GM18502 (cell line): ENCODE measurements around the gene PCDHGA12.
"Not testable (repeated sequence)": the region's sequence is repeated elsewhere in the genome, so short reads cannot be mapped to it uniquely, and the experiment has no call there.

ENCODE experiments used
- ATAC-seq: cut with Tn5 transposase; IDR thresholded peaks from one replicate; pipeline ENCODE4 v1.9.1; 2021; ENCODE audit warnings: mild to moderate bottlenecking; ENCODE audit not compliant: unreplicated experiment, poor library complexity

PCDHGA12 gene

DNA sequence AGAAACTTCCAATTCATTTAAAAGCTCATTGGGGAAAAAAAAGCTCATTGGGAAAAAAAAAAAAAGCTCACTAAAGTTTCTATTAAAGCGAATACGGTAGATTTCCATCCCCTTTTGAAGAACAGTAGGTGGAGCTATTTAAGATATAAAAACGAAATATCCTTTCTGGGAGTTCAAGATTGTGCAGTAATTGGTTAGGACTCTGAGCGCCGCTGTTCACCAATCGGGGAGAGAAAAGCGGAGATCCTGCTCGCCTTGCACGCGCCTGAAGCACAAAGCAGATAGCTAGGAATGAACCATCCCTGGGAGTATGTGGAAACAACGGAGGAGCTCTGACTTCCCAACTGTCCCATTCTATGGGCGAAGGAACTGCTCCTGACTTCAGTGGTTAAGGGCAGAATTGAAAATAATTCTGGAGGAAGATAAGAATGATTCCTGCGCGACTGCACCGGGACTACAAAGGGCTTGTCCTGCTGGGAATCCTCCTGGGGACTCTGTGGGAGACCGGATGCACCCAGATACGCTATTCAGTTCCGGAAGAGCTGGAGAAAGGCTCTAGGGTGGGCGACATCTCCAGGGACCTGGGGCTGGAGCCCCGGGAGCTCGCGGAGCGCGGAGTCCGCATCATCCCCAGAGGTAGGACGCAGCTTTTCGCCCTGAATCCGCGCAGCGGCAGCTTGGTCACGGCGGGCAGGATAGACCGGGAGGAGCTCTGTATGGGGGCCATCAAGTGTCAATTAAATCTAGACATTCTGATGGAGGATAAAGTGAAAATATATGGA lies at the start of gene PCDHGA12:
TSS of gene PCDHGA12 (plus strand) at position 176 of the 782 bp plus-strand sequence. CDS start at position 429, 253 bp downstream.
- ATAC-seq, result peak; percentile 91

DNA sequence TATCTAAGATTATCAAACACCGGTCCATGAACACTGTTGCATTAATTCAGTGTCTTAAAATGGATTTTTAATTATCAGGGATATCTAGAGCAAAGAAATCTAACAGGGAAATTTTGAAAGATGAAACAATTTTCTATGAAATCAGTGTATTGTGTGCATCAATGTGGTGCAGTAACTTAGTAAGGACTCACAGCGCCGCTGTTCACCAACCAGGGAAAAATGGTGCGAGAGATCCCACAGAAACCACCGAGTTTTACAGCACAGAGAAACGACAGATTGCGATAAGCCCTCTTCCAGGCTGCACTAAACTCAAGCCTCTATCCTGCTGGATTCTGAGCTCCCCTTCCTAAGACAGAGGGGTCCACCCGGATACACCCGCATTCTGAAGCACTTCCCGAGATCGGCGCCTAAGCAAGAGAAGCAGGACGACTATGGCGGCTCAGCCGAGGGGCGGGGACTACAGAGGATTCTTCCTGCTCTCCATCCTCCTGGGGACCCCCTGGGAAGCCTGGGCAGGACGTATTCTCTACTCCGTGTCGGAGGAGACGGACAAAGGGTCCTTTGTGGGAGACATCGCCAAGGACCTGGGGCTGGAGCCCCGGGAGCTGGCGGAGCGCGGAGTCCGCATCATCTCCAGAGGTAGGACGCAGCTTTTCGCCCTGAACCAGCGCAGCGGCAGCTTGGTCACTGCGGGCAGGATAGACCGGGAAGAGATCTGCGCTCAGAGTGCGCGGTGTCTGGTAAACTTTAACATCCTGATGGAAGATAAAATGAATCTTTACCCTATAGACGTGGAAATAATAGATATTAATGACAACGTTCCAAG lies 47.6 kb upstream of the PCDHGA12 start, which contains the start of gene PCDHGA7:
TSS of gene PCDHGA7 (plus strand) at position 274 of the 826 bp plus-strand sequence. CDS start at position 432, 158 bp downstream.
- ATAC-seq, result no peak

DNA sequence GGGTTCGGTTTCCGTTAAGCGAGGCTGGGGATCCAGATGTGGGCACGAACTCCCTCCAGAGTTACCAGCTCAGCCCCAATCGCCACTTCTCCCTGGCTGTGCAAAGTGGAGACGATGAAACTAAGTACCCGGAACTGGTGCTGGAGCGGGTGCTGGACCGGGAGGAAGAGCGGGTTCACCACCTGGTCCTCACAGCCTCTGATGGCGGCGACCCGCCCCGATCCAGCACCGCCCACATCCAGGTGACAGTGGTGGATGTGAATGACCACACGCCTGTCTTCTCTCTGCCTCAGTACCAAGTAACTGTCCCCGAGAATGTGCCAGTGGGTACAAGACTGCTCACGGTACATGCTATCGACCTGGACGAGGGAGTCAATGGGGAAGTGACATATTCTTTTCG lies 47.0 kb upstream of the PCDHGA12 start:
- no peak for ATAC-seq

DNA sequence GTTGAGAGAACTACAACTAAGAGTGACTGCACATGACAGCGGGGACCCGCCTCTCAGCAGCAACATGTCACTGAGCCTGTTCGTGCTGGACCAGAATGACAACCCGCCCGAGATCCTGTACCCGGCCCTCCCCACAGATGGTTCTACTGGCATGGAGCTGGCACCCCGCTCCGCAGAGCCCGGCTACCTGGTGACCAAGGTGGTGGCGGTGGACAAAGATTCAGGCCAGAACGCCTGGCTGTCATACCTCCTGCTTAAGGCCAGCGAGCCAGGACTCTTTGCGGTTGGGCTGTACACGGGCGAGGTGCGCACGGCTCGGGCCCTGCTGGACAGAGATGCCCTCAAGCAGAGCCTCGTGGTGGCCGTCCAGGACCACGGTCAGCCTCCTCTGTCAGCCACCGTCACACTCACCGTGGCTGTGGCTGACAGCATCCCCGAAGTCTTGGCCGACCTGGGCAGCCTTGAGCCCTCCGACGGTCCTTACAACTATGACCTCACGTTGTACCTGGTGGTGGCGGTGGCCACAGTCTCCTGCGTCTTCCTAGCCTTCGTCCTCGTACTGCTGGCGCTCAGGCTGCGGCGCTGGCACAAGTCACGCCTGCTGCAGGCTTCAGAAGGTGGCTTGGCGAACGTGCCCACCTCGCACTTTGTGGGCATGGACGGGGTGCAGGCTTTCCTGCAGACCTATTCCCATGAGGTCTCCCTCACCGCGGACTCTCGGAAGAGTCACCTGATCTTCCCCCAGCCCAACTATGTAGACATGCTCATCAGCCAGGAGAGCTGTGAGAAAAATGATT lies 45.6 kb upstream of the PCDHGA12 start:
- no peak for ATAC-seq

- peak; percentile 97 for ATAC-seq
Measured at GRCh38 chr5:141387557-141388311, 42.6 kb upstream of the PCDHGA12 start, which contains the start of gene PCDHGB4. TSS of gene PCDHGB4 (plus strand) at chr5:141387698. CDS start at chr5:141387885, 187 bp downstream.

GRCh38 chr5:141388661-141389060 lies 41.6 kb upstream of the PCDHGA12 start:
- no peak for ATAC-seq

- no peak for ATAC-seq
Measured at GRCh38 chr5:141389153-141390042, 40.9 kb upstream of the PCDHGA12 start.

GRCh38 chr5:141392429-141393198 lies 37.7 kb upstream of the PCDHGA12 start, which contains the start of gene PCDHGA8:
TSS of gene PCDHGA8 (plus strand) at chr5:141392633. CDS start at chr5:141392814, 181 bp downstream.
- ATAC-seq, result no peak

DNA sequence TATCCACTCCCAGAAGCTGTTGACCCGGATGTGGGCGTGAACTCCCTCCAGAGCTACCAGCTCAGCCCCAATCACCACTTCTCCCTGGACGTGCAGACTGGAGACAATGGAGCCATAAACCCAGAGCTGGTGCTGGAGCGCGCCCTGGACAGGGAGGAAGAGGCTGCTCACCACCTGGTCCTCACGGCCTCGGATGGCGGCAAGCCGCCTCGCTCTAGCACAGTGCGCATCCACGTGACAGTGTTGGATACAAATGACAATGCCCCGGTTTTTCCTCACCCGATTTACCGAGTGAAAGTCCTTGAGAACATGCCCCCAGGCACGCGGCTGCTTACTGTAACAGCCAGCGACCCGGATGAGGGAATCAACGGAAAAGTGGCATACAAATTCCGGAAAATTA lies 37.0 kb upstream of the PCDHGA12 start:
- ATAC-seq, result no peak

GRCh38 chr5:141394401-141395187 lies 35.7 kb upstream of the PCDHGA12 start:
- not testable (repeated sequence) for ATAC-seq

GRCh38 chr5:141397756-141398551 lies 32.4 kb upstream of the PCDHGA12 start, which contains the start of gene PCDHGB5:
TSS of gene PCDHGB5 (plus strand) at chr5:141397947. CDS start at chr5:141398128, 181 bp downstream.
- peak; percentile 99 for ATAC-seq

- ATAC-seq, result no peak
Measured at GRCh38 chr5:141398608-141399007, 31.7 kb upstream of the PCDHGA12 start.

DNA sequence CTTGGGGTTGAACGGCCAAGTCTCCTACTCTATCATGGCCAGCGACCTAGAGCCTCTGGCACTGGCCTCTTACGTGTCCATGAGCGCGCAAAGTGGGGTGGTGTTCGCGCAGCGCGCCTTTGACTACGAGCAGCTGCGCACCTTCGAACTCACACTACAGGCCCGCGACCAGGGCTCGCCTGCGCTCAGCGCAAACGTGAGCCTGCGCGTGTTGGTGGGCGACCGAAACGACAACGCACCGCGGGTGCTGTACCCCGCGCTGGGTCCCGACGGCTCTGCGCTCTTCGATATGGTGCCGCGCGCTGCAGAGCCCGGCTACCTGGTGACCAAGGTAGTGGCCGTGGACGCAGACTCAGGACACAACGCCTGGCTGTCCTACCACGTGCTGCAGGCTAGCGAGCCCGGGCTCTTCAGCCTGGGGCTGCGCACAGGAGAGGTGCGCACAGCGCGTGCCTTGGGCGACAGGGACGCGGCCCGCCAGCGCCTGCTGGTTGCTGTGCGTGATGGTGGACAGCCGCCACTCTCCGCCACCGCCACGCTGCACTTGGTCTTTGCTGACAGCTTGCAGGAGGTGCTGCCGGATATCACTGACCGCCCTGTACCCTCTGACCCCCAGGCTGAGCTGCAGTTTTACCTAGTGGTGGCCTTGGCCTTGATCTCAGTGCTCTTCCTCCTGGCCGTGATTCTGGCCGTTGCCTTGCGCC lies 30.6 kb upstream of the PCDHGA12 start:
- no peak for ATAC-seq

- no peak for ATAC-seq
Measured at GRCh38 chr5:141402553-141403243, 27.6 kb upstream of the PCDHGA12 start, which contains the start of gene PCDHGA9. TSS of gene PCDHGA9 (plus strand) at chr5:141402778. CDS start at chr5:141402953, 175 bp downstream.

DNA sequence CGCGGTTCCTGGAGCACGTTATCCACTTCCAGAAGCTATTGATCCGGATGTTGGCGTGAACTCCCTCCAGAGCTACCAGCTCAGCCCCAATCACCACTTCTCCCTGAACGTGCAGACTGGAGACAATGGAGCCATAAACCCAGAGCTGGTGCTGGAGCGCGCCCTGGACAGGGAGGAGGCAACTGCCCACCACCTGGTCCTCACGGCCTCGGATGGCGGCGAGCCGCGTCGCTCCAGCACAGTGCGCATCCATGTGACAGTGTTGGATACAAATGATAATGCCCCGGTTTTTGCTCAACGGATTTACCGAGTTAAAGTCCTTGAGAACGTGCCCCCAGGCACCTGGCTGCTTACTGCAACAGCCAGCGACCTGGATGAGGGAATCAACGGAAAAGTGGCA lies 26.9 kb upstream of the PCDHGA12 start:
- no peak for ATAC-seq
